HG02759 (cell line): ENCODE data around the gene ARHGAP15.
A peak's percentile ranks its signal among the peaks of the same experiment; 100 is the strongest.

Experiments used
- ATAC-seq: cut with Tn5 transposase; IDR thresholded peaks from one replicate; pipeline ENCODE4 v1.9.1; 2021; ENCODE audit warnings: mild to moderate bottlenecking, moderate library complexity; ENCODE audit not compliant: unreplicated experiment

ARHGAP15 gene

DNA sequence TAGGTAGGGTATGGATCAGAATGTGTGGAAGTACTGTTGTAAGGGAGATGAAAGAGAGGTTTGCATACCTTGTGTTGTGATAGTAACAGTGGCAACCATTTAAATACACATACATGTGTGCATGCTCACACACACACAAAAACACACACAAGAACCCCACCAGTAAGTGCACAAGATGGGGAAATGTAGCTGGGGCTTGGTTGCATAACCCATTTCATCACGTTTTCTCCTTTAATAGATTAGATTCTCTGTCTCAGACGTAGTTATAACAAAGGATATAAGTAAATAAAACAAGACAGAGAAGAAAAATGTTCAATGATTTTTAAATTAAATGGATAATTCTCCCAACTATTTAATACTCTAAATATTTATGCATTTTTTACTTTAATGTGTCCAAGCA lies 13.4 kb downstream of the ARHGAP15 start:
- no peak for ATAC-seq

DNA sequence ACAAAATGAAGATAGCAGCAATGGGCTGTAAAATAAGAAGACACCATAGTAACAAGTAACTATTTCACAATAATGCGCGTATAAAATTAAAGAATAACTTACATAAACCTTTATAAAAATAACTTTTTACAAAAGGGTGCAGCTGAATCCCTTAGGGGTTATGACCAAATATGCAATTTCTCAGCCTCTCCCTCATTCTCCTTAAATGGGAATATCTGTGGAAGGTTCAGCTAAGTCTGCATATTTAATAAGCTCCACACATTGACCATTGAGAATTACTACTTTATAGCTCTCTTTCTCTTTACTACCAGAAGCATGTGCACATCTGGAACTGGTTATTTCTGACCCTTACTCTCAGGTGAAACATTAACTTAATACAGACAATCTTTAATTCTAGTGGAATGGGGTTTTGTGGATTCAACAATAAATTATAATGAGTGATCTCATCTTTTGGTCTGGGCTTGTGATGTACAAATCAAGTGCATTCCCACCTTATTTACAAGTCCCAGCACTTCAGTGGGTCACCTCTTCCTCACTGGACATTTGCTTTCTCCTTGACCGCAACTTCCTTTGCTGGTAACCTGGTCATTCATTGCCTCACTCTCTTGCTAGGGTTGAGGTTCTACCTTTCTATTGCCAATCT lies 15.7 kb downstream of the ARHGAP15 start:
- no peak for ATAC-seq

DNA sequence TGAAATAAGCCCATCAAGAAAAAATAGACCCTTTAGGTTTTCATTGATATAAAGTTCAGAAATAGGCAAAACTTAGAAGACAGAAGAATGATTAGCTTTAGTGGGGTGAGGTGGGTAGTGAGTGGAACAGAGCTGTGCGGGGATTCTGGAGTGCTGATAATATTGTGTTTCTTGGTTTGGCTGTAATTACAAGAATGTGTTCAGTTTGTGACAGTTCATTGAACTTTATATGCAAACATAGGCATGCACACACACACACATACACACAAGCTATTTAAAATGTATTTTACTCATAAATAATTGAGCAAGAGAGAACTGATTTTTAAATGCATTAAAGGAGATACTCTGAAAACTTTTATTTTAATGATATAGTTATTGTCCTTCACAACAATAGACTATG lies 17.1 kb downstream of the ARHGAP15 start:
- no peak for ATAC-seq

DNA sequence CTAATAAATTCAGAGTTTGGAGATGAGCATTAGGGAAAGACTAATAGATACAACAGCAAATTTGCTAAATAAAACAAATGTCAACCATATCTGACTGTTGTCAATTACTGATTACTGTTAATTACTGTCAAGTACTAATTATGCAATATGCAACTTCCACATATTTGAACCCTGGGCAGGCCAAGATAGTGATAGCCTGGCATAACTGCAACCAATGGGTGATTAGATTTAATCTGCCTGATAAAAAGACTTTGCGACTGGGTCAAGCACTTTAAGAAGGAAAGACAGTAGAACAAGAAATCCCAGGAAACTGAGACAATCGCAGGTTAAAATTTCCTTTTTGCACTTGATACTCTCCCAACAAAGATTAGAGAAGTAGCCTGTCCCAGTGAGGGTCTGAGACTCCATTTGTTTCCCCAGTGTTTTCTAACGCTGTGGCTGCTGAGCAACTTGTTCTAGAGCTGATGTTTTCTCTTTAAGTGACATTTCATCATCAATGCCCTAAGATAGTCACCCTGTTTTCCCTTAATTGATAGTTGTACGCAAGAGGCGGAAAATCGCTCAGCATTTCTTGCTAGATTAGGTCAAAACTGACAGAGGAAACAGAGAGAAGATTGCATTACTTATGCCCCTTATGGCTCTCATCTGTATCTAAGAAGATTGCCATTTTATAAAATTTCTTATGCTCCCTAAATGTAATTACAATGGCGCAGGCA lies 17.8 kb downstream of the ARHGAP15 start:
- no peak for ATAC-seq

DNA sequence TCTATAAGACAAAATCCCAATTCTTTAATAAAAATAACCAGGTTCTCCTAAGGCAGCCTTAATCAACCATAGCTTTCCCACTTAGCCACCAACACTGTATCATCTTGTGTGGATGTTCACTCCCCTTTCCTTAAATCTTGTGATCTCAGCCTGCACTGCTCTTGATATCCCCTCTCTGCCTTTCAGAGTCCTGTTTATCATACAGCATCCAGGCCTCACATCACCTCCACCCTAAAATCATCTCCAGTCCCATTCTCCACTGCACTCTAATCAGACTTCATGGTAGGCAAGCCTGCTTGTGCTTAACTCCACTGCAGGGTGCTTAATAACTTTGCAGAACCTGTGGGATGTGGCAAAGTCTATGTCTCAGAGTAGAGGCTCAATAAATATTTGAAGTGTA lies 18.8 kb downstream of the ARHGAP15 start:
- no peak for ATAC-seq

DNA sequence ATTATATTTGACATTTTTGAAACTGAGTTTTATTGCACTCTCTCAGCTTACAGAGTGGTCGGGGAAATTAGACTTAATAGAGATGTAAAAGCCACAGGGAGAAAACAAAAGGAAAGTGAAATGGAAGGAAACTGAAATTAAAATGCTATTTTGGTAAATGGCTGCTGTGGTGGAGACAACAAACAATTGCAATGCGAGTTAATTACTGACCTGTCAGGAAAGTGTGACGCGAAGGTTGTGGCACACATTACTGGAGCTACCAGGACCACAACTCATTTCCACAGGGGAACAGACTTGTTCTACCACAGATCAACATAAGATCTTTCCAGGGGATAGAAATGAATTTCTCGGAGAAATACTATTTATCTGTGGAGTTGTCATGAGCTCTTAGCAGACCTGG lies 19.5 kb downstream of the ARHGAP15 start:
- ATAC-seq: no peak

DNA sequence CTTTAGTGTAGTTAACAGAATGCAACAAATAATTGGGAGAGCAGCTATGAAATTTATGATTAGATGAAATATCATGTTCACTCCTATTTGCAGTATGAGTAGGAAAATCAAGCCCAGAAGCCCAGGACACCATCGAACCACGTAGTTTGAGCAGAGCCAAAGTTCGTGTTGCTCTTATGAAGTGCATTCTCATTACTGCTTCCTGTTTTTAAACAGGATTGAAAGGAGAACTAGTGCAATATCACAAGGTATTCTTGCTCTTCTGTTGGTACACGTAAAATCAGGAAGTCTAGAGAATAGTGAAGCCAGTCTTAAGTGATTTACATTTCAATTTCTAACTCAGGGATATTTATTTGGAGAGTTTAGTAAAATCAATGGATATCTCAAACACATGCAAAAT lies 21.1 kb downstream of the ARHGAP15 start:
- ATAC-seq: peak; percentile 54

DNA sequence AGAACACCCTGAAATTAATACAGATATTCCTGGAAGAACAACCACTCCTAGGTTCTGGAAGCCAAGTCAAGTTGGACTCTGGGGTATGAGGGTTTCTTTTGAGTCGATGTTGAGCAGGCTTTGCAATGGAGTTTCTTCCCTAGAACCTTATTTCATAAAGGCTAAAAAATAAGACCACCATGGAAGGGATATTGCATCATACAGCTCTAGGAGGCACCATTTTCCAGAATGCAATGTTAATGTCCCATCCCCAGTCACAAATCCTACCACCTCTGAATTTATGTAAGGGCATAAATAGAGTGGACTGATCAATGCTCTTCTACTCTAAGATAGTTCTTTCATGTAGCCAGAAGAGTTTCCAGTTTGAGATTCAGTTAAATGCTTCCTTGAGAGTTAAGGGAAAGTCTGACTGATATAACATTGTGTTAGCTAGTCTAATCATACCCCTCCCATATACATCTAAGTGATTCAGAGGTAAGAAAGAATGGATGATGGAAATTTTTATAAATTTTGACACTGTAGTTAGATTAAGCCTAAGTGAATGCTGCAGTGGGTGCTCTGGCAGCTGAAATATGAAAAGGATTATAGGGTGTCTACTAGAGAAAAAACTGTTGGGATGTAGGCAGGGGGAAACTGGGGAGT lies 22.0 kb downstream of the ARHGAP15 start:
- ATAC-seq: no peak

DNA sequence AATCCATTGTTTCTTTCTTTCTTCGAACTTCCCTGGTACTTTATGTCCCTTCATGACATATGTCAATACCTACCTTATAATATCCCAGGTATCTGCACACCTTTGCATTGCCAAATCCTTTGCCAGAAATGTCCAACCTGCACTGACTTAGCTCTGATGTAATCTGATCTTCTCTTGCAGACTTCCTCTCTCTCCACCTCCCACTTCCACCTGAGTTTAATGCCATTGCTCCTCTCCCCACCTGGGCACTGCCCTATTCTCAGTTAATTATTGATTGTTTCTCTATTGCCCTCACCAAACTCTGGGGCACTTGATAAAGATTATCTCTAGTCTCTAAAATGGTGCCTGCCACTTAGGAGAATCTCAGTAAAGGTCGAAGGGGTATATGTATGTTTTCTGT lies 23.0 kb downstream of the ARHGAP15 start:
- ATAC-seq: no peak

DNA sequence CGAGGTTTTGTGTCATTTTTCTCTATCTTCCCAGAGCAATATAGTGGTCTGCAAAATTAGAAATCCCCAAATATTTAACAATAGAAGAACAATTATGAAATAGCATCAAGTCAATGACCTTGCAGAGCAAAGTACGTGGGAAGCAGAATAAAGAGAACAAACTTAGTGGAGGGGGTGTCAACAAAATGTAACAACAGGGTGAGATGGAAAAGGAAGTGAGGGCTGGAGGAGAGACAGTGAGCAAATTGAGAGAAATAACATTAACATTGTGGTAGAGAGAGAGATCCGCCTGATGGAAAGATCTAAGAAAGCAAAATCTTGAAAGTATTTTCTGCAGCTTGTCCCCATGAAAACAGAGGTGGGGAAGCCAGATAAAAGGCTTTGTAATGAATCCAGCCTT lies 23.4 kb downstream of the ARHGAP15 start:
- no peak for ATAC-seq

DNA sequence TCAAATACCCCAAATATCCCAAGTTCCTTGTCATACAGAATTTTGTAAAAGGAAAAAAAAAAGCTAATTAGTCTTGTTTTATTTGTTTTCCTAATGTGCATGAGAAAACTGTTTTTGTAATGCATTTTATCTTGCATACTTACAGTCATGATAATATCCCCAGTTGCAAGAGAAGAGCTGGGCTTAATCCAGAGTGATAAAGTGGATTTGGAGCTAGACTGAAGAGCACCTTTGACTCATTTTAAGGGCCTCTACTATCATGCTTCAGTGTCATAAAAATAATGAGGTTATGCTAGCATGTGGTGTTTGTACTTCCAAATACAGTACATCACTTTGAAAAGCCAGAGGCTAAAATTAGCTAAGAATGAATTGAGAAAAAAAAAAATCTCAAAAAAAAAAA lies 26.4 kb downstream of the ARHGAP15 start:
- no peak for ATAC-seq

DNA sequence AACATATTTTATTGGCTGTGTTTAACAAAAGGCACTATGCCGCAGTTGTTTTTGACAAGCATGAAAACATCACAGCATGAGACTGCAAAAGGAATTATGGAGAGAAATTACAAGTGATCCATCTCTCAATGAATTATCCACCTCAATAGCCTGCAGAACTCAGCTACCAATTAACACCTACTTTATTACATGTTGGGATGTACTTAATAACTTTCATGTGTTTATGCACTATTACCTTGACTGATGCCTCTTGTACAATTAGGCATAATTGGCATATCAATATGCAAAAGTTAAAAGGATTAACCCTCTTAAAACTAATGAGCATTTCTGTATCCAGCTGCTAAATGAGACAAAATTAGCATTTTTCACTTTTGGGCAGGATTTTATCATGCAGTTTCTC lies 27.8 kb downstream of the ARHGAP15 start:
- no peak for ATAC-seq

DNA sequence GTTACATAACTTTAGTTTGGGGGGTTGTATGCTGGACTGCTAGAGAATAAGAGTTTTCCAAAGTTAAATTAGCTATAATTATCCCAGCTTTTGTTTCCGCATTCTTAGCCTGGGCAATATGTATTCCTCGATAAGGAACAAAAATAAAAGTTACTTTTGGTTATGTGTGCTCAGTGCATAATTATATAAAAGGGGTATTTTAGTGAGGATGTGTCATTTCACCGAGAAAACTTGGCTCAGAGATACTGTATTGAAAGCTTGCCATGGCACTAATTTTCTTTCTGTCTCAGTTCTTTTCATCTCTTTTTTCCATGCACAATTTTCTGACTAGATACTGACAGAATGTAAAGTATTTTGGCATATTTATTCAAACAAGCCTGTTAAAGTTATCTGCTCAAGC lies 28.2 kb downstream of the ARHGAP15 start:
- no peak for ATAC-seq

DNA sequence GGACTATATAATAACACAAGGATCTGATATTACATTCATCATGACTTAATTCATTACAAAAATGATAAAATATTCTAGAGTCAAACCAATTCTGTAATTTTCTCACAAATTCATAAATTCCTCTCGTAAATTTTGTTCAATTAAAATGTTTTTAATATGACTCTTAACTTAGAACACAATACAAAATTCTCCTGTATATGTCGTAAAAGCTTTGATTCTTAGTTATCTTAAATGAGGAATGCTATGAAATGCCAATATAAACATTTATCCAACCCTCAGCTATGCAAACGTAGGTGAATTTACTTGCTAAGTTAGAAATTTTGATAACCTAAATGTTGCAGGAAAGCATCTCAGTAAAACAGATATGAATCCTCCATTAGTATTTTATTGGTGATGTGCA lies 28.9 kb downstream of the ARHGAP15 start:
- ATAC-seq: no peak

DNA sequence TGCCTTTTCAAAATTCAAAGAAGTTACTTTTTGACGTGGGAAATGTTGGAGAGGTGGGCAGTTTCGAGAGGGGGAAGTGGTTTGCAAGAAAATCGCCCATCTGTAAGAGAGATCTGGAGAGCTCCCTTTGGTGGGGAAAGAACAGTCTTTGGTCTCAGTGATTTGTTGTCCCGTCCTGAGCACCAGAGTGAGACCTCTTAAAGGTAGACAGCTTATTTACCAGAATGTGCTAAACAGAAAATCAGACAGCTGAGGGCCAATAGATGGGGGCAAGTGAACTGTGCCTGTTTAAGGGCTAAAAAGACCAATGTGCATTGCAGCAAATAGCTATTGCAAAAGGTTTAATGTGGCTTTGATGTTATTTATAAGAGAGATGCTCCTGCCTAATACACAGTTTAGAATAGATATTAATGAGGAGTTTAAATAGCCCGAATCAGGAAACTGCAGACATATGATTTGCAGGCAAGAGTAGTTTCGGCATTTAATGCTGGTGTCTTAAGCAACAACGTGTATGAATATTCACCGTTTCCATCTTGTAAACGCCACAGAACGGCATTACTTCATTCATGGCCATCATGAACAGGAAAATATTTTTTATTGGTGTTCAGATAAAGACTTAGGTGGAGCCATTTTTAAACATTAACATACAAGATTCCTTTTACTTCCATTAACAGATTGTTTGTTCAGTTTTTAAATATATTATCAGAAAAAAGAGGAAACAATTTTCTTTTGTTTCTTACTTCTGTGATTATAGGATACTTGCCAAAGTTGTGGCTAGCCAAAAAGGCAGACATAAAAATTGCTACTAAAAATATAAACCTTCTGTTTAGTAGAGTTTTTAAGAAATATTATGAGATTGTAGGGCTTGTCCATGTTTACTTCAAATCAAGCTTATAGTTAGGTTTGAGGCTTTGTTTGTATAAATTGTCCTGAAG lies 29.6 kb downstream of the ARHGAP15 start:
- peak; percentile 63 for ATAC-seq

DNA sequence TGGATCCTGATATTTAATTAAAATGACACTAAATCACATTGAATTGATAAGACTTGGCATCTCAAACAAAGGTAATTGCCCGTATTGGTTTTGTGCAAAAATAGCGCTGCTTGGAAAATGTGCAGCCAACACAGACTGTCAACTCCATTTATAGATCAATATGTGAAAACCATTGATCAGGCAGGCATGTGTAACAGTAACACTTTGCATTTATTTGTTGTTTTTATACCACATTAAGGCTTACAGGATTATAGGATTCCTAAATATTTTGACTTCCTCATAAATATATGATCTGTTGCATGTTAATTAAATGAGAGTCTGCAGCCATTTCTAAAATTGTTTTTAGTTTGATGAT lies 30.2 kb downstream of the ARHGAP15 start:
- no peak for ATAC-seq

DNA sequence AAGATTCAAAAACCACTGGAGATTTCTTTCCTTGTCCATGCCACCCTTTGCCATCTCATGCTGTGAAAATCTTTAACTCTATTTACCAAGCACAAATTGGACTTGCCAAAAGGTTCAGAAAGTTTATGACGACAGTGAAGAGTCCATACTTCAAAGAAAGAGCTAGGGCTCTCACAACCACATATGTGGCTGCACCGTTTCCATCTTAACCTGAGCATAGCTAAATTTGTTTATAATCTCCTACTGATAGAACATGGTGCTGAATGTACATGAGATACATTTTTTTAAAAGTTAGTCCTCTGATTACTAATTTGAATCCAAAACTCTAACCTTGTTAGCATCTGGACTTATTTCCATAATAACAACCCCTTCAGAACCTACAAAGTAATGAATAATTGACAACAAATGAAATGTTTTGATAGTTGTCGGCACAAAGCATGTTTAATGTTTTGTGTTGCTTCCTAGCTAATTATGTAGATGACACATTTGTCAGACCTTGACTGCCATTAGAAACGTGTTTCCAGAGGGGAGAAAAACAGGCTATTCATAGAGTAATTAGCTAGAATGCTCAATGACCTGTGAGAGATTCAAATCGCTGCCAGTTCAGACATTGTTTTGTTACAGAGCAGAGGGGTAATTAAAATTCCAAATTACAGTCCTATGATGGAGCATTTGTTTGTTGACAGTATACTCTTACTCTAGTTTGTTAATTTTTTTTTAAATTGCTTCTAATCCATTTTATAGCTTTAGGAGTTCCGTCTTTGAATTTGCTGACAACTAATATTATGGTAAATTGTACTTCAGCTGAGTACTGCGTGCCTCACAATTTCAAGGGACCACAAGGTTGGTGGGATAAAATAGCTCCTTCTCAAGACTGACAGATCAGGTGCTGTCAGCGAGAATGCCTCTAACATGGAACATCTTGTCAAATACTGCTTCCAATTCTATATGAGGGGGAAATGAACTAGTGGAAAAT lies 31.8 kb downstream of the ARHGAP15 start:
- ATAC-seq: no peak

DNA sequence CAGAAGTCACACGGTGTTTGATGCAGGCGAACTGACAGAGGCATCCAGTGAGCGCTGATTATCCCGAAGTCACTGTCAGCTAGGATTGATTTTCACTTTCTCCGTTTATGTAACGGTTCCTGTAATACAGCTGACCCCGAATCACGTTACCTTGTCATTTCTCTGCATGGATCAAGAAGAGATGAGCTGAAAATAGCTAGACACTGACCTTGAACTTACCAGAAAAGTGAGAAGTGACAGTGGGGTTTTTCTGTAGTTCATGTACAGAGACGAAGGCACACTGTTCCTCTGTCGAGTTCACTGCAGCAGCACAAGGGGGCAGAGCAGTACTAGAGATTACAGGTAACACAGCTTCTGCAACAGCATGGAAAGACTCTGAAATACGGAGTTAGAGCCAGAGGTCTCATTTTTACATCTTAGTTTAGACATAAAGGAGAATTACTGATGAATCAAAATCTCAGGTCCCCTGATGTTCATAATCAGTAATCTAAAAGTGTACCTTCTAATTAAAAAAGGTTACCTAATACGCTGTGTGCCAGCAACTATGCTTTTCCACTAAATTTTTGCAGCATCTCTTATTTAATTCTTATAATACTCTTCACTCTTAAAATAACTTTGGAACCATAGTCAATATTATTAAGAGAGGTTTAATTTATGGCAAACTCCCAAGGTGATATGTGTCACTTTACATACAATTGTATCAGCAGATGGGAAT lies 33.1 kb downstream of the ARHGAP15 start:
- ATAC-seq: peak; percentile 83

DNA sequence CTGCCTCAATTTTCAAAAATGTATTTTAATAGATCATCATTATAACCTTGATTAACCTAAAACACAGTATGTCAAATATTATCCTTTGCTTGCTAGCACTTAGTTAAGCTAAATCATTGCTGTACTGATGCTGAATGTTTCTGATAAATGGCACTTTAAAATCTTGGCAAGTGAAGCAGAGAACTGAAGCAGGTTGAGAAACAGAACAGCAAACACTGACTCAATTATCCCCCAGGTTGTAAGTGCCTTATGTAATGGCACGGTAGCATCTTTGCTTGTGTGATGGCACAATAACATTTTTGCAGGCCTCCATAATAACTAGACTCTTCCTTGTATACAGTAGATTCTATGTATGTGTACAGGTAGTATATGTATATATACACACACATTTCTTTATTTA lies 33.8 kb downstream of the ARHGAP15 start:
- ATAC-seq: no peak

DNA sequence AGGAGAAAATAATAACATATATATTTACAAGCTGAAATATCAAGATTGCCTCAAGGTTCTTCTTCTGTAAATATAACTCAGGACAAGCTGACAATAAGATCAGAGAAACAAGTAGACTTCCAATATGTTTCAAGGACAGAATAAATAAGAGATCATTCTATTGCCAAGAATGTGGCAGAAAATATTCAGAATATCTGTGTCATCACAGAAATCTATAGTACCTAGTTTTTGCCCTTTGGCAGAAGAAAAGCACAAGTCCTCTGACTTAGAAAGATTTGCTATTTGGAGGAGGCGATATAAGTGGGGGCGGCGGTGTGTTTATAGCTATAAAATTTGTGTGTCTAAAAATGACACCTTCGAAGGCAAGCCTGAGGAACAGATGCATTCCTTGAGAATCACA lies 34.3 kb downstream of the ARHGAP15 start:
- no peak for ATAC-seq
